ENCODE data around the gene ALPG. TPM values are rescaled to one million over a fixed set of nuclear protein-coding genes. Genes with fewer than 3 reads are reported as not detected.
"Not testable (repeated sequence)": the region's sequence is repeated elsewhere in the genome, so short reads cannot be mapped to it uniquely, and the experiment has no call there.

The ALPG gene
- total RNA-seq, 2 experiments from 2014 or later = not detected

DNA sequence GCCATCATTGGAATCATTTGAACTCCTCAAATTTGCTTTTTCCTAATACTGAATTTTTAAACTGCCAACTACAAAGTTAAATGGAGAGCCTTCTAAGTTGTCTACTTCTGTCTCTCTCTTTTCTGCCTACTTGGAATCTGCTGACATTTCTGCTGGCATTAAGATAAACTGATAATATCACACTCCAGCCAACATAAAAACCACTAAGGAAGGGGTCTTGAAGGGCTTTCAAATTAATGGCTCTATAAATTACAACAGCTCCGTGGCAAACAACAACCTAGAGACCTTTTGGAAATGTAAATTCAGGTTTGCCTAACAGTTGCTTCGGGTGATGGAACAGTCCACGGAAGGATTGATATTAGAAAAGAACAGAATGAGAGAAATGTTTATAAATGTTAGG lies 16.0 kb upstream of the ALPG start:
- ChIA-PET POLR2A (no interaction called here), CTCF (no interaction called here)

DNA sequence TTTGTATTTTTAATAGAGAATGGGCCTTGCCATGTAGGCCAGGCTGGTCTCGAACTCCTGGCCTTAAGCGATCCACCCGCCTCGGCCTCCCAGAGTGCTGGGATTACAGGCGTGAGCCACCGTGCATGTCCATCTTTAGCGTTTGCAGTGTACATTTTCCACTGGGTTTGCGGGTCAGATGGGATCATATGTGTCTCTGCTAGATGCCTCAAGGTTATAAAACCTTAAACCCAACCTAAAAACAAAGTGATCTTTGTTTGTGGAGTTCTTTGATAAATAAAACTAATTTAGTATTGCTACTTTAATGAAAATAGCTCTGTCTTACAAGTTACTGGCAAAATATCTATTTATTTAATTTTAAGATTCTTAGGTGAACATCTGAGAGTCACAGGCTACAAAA lies 13.1 kb upstream of the ALPG start:
- POLR2A ChIA-PET = no interaction called here
- CTCF ChIA-PET = no interaction called here

DNA sequence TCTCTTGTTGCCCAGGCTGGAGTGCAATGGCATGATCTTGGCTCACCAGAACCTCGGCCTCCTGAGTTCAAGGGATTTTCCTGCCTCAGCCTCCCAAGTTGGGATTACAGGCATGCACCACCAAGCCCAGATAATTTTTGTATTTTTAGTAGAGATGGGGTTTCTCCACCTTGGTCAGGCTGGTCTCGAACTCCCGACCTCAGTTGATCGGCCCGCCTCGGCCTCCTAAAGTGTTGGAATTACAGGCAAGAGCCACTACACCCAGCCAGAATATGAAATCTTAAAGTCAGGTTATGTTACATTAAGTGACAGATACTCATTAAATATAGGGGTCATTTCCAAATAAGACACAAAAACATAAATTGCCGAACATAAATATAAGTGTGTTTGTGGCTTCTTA lies 12.2 kb upstream of the ALPG start:
- CTCF ChIA-PET, POLR2A ChIA-PET: not testable (repeated sequence)

DNA sequence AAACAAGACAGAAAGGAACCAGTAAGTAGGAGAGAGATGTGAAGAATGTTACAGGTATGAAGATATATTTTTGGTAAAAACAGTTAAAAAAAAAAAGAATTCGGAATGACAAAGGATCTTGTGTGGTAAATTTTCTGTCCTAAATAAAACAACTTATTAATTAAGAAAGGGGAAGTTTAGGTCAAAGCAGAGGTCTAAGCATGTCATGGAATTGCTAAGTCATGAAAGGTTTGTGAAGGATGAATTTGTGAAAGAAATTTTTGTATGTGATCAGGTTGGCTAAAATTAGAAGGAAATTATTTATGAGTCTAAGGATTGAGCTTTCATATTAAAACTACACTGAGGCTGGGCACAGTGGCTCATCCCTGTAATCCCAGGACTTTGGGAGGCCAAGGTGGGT lies 11.1 kb upstream of the ALPG start:
- ChIA-PET CTCF (no interaction called here), POLR2A (no interaction called here)

DNA sequence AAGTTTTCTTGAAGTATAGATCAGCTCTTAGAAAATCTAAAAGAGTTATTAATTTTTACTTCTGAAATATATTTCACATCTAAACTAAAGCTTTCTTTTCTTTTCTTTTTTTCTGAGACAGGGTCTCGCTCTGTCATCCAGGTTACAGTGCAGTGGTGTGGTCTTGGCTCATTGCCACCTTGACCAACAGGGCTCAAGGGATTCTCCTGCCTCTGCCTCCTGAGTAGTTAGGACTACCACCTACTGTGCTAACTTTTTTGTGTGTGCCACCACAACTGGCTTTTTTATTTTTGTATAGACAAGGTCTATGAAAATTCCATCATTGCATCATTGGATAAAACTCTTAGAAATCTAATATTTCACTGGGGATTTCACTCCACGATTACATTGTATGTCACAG lies 10.0 kb upstream of the ALPG start:
- POLR2A ChIA-PET = no interaction called here

DNA sequence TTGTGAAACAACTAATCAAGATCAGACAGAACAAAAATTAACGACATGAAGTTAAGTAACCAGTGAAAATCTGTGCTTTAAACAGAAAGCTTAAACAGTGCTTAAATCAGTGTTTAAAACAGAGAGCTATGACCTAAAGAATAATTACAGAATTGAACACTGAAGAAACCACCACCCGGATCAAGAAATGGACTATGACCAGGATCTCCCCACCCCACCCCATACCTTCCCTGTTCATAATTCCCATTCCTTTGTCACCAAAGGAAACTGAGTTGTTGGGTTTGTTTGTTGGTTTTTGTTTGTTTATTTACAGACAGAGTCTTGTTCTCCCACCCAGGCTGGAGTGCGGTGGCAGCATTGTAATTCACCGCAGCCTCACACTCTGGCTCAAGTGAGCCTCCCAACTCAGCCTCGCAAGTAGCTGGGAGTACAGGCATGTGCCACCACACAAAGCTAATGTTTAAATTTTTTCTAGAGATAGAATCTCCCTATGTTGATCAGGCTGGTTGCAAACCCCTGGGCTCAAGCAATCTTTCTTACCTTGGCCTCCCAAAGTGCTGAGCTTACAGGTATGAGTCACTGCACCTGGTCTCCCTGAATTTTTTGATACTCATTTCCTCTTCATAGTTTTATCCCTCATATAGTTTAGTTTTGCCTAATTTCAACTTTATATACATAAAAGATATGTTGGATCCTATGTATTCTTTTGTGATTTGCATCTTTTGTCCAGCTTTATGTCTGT lies 8.2 kb upstream of the ALPG start:
- POLR2A ChIA-PET = no interaction called here
- CTCF ChIA-PET = interaction anchor here (0.7 kb wide), 1 partner anchor 243 kb away, joined by 3 read pairs; no protein-coding TSS in a partner anchor

More for the DNA sequence above, 10.0 kb upstream of the ALPG start:
- CTCF ChIA-PET = no interaction called here

DNA sequence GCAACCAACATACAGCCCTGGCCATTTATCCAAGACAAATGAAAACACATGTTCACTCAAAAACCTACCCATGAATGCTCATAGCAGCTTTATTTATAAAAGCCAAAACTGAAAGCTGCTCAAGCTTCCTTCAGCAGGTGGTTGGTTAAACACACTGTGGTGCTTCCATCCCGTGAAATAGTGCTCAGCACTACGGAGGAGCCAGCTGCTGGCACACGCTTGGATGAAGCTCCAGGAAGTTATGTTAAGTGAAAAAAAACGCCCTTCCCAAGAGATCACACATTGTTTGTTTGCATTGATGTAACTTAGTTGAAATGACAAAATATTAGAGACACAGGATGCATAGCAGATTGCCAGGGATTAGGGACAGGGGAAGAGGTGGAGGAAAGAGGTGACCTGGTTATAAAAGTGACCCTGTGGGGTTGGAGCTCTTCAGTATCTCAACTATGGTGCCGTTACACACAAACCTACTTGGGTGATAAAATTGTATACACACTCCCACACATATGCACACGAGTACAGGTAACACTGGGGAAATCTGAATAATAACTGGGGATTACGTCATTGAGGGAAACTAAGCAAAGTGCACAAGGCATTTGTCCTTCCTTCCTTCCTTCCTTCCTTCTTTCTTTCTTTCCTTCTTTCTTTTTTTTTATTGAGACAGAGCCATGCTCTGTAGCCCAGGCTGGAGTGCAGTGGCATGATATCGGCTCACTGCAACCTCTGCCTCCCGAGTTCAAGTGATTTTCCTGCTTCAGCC lies 6.2 kb upstream of the ALPG start:
- POLR2A ChIA-PET = no interaction called here
- CTCF ChIA-PET = interaction anchor here (1.2 kb wide), 1 partner anchor 39 kb away, joined by 3 read pairs; no protein-coding TSS in a partner anchor

DNA sequence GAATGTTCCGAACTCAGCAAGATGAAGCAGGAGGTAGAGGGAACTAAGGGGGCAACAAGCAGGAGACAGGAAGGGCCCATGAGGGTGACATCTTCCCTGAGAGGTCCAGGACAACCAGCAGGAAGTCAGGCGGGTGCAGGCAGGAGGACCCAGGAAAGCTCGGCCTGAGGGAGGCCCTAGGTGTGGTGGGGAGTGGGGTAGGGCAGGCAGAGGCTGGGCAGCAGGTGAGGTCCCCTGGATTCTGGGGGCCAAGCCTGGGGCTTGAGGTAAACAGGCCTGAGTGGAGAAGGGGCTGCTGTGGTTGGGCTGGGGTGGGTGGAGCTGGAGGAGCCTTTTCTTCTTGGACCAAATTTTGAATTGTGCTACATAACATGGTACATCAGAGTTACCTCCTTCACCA lies 4.1 kb upstream of the ALPG start:
- CTCF ChIA-PET = no interaction called here
- POLR2A ChIA-PET = no interaction called here

DNA sequence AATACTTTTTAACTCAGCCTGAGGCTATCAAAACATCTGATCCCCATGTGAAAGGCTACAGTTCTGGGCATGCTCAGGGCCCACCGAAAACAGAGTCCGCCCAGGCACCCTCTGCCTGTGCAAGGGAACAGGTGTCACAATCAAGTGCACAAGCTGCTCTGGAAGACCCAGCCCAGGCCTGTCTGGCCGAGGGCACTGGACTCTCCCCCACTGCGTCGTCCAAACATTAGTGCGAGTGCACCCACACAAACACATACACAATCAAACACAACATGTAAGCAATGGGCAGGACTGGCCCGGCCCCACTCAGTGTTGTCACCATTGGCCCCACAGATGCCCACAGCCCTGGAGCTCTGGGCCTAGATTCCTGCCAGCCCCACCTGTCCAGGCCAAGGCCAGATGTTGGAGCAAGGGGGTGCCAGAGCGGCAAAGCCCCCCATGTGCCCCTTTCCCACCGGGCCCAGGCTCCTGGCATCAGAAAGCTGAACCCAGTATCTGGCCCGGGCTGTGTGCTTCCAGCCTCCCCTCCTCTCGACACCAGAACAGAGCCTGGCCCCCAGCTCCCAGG lies 617 bp upstream of the ALPG start:
- ChIA-PET CTCF (no interaction called here), POLR2A (no interaction called here)

DNA sequence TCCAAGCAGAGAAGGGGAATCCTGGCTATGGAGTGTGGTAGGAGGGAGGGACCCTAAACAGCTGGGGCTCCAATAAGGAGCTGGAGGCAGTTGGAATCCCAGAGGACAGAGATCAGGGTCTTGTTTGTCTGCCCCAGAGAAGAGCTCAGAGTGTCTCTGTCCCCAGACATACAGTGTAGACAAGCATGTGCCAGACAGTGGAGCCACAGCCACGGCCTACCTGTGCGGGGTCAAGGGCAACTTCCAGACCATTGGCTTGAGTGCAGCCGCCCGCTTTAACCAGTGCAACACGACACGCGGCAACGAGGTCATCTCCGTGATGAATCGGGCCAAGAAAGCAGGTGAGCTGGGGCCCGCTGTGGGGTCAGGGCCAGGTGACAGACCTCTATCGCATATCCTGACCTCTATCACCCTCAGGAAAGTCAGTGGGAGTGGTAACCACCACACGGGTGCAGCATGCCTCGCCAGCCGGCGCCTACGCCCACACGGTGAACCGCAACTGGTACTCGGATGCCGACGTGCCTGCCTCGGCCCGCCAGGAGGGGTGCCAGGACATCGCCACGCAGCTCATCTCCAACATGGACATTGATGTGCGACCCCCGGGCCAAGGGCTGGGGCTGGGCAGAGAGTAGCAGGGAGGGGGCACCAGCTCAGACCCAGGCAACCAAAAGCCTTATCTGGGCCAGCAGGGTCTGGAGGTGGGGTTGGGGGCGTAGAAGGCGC lies 945 bp downstream of the ALPG start:
- POLR2A ChIA-PET, CTCF ChIA-PET: not testable (repeated sequence)

DNA sequence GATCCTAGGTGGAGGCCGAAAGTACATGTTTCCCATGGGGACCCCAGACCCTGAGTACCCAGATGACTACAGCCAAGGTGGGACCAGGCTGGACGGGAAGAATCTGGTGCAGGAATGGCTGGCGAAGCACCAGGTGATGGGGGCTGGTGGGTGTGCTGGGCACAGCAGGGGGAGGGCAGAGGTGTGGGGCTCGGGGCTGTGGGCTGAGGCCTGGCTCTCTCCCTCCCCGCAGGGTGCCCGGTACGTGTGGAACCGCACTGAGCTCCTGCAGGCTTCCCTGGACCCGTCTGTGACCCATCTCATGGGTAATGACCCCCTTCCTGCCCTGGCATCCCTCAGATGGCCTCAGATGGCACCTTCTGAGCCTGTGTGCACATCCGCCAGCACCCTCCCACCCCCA lies 1.6 kb downstream of the ALPG start:
- CTCF ChIA-PET = not testable (repeated sequence)

DNA sequence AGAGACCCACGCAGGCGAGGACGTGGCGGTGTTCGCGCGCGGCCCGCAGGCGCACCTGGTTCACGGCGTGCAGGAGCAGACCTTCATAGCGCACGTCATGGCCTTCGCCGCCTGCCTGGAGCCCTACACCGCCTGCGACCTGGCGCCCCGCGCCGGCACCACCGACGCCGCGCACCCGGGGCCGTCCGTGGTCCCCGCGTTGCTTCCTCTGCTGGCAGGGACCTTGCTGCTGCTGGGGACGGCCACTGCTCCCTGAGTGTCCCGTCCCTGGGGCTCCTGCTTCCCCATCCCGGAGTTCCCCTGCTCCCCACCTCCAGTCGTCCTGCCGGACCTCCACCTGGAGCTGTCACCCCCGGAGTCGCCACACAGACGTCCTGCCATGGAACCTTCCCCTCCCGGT lies 3.0 kb downstream of the ALPG start:
- CTCF ChIA-PET, POLR2A ChIA-PET: not testable (repeated sequence)

More for the DNA sequence above, 1.6 kb downstream of the ALPG start:
- POLR2A ChIA-PET = not testable (repeated sequence)

DNA sequence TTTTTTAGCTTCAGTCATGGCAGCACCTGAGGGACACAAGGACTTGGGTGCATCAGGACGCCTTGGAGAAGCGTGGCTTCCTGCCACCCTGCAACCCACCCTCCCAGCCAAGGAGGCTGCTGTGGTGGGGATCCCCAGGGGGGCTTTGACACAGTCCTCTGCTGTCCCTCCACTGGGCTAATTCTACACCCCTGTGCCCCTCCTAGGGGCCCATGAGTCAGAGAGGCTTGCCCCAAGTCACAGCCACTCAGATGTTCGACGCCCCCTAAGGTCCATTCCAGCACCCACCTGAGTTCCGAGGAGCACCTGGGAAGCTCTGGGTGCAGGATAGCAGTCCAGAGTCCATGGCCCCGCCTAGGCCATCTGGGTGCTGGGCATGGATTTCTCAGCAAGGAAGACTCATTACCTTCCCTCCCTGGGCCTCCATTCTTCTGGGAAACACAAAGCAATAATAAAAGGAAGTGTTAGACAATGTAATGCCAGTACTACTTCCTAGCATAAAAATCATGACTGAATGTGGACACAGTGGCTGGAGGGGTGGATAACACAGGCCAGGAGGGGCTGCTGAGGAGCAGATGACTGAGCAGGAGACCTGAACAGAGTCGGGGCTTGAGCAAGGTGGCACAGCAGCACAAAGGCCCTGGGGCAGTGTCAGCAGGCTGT lies 3.7 kb downstream of the ALPG start:
- CTCF ChIA-PET = no interaction called here

DNA sequence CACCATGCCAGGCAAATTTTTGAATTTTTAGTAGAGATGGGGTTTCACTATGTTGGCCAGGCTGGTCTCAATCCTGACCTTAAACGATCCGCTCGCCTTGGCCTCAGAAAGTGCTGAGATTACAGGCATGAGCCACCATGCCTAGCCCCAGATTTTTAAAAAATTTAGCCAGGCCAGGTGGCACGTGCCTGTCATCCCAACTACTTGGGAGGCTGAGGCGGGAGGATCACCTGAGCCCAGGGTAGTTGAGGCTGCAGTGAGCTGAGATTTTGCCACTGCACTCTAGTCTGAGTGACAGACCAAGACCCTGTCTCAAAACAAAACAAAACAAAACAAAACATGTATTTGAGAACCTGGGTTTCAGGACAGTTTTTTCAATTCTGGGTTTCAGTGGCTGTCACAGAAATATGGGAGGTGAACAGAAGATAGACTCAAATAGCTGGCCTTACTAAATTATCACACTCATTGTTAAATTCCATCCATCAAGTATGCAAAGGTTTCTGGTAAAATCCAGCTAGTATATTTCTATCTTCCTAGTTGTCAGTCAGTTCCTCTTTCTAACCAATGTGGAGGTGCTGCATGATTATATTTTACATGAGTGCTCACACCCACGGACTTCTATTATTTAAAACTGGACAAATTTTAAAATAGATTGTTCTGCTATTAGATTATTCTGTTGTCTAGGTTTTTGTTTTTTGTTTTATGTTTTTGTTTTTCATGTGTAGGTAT lies 5.4 kb downstream of the ALPG start:
- POLR2A ChIA-PET = no interaction called here
- CTCF ChIA-PET = no interaction called here

More for the DNA sequence above, 3.7 kb downstream of the ALPG start:
- POLR2A ChIA-PET = no interaction called here

DNA sequence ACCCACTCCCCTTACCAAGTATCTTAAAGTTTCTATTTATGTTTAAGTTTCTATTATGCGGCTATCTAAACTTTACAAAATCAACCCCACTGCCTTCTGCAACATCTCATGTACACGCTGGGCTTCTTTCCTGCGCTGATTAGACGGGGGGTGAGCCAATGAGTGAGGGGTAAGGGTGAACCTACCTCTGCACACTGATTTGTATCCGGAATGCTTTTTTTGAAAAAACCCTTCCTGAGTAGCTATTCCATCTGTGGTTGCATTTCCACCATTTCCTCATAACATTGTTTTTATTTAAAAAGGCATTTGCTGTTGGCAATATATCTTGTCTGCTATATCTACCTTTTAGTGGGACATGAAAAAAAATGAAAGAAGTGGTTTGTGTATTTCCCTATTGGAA lies 6.3 kb downstream of the ALPG start:
- POLR2A ChIA-PET = no interaction called here
- CTCF ChIA-PET = no interaction called here

DNA sequence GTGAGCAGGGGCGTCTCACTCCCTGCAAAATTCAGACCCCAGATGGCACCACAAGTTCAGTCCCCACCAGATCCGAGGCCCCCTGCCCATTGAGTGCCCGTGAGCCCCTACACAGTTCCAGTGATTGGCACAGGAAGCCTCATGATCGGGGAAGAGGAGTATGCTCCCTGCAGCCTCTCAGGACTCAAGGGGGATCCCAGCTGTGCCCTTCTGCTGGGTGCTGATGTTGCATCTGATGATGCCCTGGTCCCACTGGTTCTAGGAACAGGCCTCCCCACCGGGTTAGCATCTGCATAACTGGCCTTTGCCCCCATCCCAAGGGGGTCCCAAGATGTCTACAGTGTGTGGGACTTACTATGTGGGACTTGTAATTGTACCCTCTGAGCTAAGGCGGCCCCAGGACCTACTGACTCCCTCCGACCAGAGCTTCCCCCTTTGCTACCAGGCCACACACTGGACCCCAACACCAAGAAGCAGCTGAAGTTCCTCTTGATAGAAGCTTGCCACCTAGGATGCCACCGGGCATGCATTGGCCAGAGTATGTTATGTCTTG lies 8.6 kb downstream of the ALPG start:
- CTCF ChIA-PET = no interaction called here
- POLR2A ChIA-PET = no interaction called here

DNA sequence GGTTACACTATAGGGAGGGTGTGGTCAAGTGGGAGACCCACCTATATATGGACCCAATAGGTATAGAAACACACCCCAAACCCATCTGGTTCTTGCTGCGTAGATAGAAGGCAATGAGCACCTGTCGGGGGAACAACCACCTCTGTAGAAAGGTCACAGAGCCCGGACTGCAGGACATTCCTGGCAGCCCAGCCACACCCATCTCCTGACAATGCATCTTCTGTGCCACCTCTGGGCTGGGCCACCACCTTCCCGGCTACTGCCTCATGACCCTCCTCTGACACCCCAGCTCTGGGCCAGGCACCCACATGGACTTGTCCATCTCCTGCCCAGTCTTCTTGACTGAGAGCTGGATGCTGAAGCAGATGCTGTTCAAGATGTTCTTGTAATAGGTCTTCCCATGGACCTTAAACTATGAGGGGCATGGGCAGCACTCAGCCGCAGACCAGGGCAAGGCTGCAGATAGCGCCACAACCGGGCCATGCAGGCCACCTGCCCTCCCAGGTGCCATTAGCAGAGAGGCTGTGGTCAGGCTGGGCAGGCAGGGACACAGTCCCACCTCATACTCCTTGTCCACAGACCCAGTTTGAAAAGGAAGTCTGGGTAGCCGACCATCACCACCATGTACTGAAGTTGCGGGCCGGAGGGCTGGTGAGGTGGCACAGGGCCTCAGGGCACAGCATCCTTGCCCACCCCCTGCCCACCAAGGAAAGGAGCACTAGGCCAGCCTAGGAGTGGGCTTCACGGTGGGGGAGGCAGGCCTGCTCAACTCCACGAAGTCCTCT lies 9.3 kb downstream of the ALPG start:
- ChIA-PET POLR2A (no interaction called here), CTCF (no interaction called here)

All from activated CD8-positive, alpha-beta memory T cell treated with anti-CD3 and anti-CD28 coated beads for 36 hours (primary cell).